MV-4-11 (cell line): ENCODE data around the gene GPI.

ENCODE experiments used
- DNase-seq: peaks from one replicate; lab custom pipeline; 2025; lab: John Stamatoyannopoulos, UW

The GPI gene

DNA sequence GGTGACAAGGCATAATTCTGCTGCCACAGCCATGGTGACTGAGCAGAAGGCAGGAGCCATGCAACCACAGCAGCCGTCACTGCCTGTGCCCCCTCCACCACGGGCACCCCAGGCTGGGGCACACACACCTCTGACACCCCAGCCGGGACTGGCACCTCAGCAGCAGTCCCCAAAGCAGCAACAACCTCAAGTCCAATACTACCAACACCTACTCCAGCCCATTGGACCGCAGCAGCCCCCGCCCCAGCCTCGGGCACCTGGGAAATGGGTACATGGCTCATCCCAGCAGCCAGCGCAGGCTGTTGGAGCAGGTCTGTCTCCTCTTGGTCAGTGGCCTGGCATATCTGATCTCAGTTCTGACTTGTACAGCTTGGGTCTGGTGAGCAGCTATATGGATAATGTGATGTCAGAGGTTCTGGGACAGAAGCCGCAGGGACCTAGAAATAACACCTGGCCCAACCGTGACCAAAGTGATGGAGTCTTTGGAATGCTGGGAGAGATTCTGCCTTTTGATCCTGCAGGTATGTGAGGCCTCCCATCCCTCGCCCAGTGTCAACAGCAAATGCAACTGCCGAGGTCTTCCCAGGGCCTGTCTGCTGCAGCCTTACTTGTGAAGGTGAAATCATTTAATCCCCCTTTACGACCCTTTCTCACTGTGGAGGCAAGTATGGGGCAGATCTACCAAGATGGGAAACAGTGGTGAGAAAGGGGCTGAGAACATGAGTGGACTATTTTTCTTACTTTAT is 22.9 kb upstream of the GPI start:
- DNase-seq: no peak

DNA sequence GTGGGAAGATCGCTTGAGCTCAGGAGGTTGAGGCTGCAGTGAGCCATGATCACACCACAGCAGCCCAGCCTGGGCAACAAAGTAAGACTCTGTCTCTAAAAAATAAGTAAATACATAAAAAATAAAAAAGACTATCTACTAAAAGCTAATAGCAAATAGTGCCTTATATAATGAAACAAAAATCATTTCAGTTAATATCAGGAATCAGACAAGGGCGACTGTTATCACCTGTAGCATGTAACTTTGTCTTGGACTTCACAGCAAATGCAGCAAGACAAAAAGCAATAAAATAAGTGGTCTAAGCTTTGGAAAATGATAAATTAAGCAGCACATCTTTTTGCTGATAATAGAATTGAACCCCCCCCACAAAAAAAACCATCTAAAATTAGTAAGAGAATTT is 21.2 kb upstream of the GPI start:
- no peak for DNase-seq

DNA sequence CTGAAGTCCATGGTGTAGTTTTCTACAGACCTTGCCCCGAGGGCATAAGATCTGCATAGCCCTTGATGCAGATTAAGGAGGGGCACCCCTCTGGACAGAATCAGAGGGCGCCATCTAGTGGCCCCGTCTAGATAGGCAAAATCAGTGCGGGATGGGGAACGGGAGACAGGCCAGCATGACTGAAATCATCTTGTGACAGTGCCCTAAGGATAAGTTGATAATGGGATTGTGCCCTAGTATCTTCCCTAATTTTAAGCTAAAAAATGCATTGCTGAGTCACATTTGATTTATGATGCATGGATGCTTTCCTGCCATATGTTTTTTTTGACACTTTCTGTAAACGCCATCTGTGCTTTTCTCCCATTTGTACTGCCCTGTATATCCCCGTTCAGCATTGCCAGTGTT is 19.0 kb upstream of the GPI start:
- DNase-seq: peak; percentile 53

DNA sequence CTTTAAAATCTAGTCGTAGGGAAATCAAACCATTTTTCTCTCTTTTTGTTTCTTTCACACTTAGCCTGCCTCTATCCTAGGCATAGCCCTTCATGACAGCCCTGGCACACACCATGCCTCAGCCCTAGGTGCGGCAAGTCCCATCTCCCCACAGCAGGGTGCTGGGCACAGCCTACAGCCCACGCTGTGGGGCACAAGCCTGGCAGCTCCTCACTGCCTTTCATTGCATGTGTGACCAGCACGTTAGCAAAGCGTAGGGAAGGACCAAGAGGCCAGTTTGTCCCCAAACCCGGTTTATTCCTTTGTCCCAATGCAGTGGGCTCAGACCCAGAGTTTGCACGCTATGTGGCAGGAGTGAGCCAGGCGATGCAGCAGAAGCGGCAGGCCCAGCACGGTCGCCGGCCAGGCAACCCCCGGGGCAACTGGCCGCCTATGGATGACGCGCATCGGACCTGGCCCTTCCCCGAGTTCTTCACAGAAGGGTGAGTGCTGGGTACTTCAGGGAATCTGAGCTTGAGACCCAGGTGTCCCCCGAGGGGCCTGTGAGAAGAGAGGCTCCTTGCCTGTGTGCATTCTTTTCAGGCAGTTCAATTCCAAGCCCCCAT is 17.3 kb upstream of the GPI start:
- no peak for DNase-seq

DNA sequence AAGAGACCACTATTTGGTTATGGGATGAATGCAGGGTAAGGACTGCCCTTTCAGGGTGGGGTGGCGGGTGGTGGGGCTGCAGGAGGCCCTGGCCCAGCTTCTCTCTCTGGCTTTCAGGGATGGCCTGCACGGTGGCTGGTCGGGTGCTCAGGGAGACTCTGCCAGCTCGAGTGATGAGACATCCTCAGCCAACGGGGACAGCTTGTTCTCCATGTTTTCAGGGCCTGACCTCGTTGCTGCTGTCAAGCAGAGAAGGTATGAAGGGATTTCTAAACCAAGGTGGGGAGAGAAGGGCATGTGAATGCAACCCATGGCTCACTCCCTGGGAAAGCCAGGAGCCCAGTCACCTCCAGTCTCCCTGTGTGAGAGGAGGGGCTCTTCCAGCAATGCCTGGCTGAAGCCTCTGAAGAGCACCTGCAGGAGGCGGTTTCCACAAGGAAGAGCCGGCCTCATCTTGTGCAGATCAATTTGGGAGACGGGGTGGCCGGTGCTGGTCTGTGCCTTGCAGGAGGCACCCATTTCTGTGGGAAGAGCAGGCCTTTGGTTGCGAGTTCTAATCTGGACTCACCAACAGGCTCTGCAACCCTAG is 16.0 kb upstream of the GPI start:
- no peak for DNase-seq

DNA sequence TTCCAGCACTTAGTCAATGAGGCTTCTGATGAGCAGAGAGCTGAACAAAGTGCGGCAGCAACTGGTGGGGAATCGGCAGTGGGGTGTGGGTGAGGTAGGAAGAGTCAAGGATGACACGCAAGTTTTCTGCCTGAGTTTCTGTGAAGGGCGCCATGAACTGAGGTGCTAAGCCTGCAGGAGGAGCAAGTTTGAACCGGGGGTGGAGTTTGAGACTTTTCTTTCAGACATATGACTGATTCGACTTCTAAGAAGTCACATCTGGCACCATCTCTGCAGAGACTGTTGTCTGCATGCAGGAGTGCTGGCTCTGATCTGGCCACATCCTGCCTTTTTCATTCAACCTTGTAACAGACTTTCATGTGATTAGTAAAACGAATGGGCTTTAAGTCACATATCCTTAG is 14.8 kb upstream of the GPI start:
- no peak for DNase-seq

DNA sequence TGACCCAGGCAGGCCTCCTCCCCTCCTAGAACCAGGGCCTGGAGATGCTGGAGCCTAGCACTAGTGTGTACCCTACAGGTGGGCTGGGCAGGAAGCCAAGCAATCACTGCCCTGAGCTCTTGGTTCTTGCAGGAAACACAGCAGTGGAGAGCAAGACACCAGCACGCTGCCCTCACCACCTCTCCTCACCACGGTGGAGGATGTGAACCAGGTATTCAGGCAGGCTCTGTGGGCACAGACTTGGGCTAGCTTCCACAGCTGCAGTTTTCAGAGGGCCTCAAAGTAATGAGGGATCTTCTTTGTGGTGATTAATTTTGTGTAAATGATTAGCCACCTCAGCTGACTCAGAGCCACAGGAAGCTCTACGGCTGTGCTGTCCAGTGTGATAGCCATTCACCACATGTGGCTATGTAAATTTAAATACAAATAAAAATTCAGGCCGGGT is 13.6 kb upstream of the GPI start:
- DNase-seq: no peak

DNA sequence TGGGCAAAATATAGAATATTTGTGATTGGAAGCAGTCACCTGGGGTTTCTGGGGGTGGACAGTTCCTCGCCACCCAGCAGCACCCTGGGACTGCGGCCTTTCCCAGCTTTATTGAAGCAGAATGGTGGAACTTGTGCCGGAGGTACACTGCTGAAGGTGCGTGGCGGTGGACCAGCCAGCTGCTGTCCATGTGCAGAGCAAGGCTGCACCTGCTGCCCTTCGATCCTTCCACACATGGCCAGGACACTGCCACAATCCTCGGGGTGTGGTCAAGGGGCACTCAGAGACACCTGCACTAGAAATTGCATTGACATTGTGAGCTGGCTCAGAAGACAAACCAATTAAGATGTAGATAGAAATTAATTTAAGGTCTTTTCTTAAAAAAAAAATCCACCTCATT is 11.4 kb upstream of the GPI start:
- DNase-seq: no peak

DNA sequence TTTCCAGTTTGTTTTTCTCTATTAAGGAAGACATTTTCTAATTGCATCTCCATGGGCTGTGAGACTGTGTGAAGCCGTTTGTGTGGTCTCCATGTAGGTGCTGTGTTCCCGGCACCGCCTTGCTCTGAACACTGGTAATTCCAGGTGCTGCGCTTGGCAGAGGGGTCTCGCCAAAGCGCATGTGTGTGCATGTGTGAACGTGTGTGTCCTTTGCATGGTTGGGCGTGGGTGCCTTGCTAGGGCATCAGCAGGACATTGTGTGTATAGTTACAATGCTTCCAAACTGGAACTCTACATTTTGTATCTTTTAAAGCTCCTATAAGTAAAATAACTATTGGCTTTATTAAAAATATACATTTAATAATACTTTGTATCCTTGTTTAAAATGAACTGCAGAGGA is 9.8 kb upstream of the GPI start:
- no peak for DNase-seq

DNA sequence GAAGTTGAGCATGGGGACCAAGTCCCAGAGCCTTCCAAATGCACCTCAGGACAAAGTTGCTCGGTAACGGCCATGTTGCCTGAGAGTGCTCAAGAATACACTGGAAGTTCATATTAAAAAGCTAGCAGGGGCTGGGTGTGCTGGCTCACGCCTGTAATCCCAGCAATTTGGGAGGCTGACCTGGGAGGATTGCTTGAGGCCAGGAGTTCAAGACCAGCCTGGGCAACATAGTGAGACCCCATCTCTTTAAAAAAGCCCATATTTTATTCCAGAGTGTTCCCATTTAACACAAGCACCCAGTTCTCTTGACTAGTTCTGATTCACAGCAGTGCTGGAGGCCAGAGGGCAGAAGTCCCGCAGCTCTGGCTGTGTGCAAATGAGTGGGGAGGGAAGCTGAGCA is 8.1 kb upstream of the GPI start:
- DNase-seq: no peak

DNA sequence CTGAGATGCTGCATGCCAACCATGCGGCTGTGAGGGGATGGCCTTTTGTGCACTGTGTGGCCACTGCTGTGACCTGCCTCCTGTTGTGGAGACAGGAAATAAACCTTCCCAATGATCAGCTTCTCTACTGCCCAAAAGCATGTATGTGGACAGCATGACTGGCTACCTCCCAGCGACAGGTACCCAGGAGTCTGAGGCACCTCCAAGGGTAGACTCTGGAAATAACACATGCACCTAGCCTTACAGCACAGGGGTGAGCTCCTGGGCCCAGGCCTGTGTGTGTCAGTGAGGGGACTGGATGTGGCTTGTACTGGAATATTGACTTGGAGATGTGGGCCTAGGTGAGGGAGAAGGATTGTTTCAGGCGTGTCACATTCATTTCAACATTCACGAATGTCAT is 7.6 kb upstream of the GPI start:
- no peak for DNase-seq

DNA sequence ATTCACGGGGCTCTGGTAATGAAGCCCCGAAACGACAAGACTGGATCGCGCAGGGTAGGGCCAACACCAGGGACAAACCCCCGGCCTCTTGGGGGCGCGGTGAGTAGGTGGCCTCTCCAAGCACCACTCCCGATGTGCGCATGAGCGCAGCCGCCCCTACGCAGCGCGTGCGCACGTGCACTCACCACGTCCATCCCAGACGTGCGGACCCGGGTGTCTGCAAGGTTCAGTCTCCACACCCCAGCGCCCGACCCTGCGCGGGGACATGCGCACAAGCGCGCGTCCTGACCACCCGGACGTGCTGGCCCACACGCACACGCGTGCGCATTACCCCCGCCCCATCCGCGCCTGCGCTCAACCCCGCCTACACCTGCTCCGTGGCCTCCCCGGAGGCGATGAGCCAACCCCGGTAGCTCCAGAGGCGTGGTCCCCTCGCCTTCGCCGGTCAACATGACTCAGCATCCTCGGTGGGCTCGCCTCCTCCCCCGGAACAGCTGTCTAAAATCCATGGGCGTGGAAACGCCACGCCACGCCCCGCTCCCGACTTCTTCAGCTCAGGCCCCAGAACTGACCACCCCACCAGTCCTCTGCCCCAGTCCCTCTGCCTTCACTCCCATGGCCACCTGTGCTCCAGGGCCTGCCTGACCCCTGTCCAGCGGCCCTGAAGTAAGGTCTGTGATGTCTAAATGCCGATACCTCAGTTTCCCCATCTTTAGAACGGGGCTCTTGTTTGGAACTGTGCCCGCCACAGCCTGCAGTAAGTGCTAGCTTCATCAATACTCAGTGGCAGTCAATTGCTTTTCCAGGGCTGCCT is 5.6 kb upstream of the GPI start:
- DNase-seq: peak; percentile 99

DNA sequence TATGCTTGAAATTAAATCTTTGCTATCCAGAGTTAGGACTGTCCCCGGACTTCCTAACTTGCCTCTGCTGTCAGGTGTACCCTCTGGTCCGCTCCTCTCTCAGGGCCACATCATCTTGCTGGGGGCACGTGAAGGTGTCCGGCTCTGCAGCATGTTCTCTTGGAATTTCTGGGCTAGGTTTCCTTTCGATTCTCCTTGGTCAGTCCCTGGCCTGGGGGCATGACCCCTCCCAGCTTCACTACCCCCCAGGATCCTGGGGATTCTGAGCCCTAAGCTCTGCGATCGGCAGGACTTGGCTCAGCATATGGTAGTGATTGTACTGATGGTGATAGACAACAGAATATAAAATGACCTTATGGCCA is 5.1 kb upstream of the GPI start:
- DNase-seq: no peak

DNA sequence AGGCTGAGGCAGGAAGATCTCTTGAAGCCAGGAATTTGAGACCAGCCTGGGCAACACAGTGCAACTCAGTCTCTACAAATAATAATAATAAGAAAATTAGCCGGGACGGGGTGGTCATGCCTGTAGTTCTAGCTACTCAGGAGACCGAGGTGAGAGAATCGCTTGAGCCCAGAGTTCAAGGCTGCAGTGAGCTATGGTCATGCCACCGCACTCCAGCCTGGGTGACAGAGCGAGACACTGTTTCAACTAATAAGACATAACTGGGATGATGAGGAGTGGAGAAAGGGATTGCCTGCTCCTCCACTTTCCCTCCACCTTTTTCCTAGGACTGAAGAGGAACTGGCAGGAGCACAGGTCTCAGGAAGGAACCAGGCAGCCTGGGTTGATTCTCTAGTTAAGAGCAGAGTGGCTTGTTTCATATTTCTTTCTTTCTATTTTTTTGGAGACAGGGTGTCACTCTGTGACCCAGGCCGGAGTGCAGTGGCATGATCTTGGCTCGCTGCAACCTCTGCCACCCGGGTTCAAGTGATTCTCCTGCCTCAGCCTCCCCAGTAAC is 4.6 kb upstream of the GPI start:
- no peak for DNase-seq

DNA sequence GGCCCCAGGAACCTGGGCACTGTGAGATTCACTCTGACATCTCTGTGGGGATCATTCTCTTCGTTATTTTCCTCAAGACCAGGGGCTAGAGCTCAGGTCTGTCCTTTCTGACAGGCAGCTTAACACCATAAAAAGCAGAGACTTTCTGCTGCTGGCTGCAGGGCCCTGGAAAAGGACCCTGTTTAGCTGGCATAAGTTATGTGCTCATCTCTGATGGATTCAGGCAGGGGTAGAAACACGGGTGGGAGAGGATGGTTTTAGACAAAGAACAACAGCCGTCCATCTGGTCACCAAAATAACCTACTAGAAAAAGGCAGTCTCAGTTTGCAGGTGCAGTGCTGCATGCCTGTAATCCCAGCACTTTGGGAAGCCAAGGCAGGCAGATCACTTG is 2.3 kb upstream of the GPI start:
- no peak for DNase-seq

DNA sequence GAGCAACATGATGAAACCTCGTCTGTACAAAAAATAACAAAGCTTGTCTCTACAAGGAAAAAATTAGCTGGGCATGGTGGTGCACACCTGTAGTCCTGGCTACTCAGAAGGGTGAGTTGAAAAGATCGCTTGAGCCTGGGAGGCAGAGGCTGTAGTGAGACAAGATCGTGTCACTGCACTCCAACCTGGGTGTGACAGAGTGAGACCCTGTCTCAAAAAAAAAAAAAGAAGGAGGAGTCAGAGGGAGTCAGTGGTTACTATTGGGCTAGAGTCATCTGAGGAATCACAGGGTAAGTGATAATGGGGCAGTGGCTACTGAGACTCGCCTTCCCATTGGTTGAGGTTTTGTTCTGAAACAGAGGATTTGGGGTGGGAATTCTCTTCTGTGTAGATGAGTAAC is 1.9 kb upstream of the GPI start:
- no peak for DNase-seq

DNA sequence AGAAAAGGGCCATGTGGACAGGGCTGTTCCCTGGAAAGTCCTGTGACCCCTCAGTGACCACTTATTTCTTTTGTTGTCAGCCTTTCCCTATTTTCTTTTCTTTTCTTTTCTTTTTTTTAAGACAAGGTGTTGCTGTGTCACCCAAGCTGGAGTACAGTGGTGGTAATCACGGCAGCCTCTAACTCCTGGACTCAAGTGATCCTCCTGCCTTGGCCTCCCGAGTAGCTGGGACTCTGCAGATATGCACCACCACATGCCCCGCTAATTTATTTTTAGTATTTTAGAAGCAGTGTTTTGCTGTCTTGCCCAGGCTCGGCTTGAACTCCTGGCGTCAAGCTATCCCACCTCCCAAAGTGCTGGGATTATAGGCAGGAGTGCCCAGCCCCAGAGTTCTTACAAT is 1.1 kb upstream of the GPI start:
- no peak for DNase-seq

DNA sequence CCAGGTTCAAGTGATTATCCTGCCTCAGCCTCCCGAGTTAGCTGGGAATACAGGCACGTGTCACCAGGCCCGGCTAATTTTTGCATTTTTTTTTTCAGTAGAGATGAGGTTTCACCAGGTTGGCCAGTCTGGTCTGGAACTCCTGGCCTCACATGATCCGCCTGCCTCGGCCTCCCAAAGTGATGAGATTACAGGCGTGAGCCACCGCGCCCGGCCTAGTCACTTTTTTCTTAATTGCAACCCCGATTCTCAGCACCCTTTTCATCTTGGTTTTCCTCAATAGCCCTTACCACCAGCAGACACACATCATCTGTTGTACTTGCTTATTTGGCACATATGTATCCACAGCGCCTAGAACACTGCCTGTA is 550 bp upstream of the GPI start:
- no peak for DNase-seq

DNA sequence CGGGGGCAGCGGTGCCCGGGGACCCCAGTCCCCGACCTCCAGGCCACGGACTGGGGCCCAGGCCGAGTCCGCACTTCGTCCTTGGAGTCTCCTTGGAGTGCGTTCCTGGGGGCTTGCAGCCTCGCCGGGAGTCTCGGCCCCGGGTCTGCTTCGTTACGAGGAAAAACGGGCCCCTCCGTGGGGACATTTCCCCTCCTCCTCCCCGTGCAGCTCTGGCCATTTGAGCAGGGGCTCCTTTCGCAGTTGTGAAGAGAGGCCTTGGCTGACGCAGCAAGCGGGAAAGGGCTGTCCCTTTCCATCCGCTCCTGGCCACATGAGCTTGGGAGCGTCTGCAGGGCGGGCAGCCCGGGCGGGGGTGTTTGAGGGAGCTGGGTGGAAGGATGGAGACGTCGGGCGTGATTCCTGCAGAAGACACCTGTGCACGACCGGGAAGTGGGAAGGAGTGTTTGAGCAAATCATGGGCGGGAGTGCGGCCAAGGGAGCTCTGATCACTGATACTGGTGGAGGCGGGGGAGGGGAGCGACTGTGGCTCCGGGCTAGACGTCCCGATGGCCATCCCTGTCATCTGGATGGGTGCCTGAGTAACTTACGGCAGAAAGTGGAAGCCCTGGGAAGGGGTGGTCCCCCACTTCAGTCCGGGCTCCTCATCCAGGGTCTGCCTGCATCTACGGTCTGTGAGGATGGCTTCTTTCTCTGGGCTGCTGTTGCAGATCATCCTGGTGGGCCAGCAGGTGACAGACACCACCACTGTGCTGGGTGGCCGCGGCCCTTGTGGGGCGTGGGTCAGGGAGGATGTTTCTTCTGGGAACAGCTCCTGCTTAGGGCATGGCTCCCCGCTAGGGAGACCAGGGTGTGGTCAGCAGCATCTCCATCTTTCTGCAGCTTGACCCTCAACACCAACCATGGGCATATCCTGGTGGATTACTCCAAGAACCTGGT is 736 bp downstream of the GPI start:
- no peak for DNase-seq

DNA sequence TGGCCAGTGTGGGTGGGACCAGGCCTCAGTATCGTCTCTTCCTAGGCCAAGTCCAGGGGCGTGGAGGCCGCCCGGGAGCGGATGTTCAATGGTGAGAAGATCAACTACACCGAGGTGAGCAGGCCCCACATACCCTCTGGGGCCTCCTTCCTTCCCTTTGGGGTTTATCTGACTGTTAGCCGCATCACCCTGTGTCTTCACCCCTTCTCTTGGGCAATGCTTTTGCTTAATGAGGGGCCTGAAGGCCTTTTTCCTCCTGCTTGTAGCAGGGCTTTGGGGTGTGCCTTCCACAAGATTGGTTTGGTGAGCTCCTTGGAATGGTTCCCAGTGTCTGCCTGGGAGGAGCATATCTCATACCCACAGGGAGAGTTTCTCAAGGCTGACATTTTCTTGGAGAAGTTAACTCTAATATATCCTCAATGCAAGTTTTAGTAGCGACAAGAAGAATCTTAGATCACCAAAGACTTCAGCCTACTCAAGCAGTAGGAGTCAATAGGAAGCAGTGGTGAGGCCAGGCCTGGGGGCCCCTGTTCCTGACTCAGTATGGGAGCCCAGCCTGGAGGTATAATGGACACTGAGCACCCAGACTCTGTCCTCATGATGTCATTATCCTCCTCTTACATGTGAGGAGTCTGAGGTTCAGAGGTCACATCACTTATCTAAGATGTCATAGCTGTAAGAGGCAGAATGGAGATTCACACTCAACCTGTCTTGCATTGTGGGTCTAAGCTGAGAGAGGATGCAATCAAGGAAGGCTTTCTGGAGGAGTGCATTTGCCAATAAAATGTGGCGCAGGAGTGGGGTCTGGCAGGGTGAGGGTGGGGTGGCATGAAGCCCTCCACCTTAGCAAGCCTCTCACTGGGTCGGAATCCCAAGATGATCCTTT is 2.0 kb downstream of the GPI start:
- DNase-seq: no peak

DNA sequence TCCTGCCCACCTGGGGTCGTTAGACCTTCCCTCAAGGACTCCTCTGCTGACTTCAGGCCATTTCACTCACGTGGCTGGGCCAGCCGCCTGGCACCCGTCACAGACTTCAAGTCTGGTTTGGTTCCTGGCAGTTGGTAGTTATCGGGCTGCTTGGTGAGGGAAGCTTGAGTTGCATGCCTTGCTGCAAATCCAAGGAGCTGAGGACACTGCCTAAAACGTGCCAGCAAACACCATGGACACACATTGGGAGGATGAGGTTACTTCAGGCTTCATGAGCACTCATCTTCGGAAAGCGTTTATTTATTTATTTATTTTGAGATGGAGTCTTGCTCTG is 2.6 kb downstream of the GPI start:
- no peak for DNase-seq
